ENCODE results near the gene IL23R.

- TF ChIP-seq CTCF (IDR thresholded peaks at IDR 0.05; ENCODE audit: low read depth, low read length), result no peak
- TF ChIP-seq EZH2phosphoT487 (IDR thresholded peaks at IDR 0.05; ENCODE audit: low read depth), result no peak
These were observed 39.3 kb upstream of the IL23R start for GRCh38 chr1:67126974-67127373.

Data from OCI-LY3 (cell line).